Tibial nerve (tissue), 4 donors: ENCODE measurements around the gene FYCO1.

Experiments used
- EP300 ChIP-seq, 2 donors: sonication (generic); formaldehyde crosslinking; IDR thresholded peaks; one replicate each; pipeline ENCODE4 v1.6.1; 2017; ENCODE audit warnings: antibody characterized with exemption in 2 of 2, mild to moderate bottlenecking in 1 of 2
- POLR2A ChIP-seq, 2 donors: fragments of 450-650 bp; IDR thresholded peaks; one replicate each; pipeline ENCODE4 v1.6.1; 2017; ENCODE audit warnings: antibody characterized with exemption in 2 of 2, mild to moderate bottlenecking in 2 of 2, moderate library complexity in 2 of 2
- TF ChIP-seq, protein P1 (sequence below), 5 experiments: fragments of 200-600 bp in 3 of 5; fragments of 450-650 bp in 2 of 5; sonication (generic) in 3 of 5; IDR thresholded peaks; one replicate each; pipeline ENCODE4 v1.5.1; 2016 to 2019; ENCODE audit warnings: antibody characterized with exemption in 5 of 5, mild to moderate bottlenecking in 3 of 5, moderate library complexity in 2 of 5

DNA sequence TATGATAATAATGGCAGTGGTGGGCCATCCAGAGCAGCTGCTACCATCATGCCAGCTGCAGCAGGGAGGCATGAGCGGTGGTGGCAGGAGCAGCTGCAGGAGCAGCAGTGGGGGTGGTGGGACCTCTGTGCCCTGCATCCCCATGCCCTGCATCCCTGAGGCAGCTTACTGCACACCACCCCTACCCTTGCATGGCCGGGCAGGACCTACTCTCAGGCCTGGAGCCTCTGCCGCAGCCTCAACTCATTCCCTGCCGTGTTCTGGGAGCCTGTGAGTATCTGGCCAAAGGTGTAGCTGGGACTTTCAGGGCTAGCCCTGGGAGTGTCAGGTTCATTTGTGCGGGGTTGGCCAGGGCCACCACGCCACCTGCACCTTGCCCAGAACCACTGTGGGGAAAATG lies 35.0 kb upstream of the FYCO1 start:
- TF ChIP-seq, protein P1, sequence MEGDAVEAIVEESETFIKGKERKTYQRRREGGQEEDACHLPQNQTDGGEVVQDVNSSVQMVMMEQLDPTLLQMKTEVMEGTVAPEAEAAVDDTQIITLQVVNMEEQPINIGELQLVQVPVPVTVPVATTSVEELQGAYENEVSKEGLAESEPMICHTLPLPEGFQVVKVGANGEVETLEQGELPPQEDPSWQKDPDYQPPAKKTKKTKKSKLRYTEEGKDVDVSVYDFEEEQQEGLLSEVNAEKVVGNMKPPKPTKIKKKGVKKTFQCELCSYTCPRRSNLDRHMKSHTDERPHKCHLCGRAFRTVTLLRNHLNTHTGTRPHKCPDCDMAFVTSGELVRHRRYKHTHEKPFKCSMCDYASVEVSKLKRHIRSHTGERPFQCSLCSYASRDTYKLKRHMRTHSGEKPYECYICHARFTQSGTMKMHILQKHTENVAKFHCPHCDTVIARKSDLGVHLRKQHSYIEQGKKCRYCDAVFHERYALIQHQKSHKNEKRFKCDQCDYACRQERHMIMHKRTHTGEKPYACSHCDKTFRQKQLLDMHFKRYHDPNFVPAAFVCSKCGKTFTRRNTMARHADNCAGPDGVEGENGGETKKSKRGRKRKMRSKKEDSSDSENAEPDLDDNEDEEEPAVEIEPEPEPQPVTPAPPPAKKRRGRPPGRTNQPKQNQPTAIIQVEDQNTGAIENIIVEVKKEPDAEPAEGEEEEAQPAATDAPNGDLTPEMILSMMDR (IDR thresholded peaks at IDR 0.05) = no peak
- TF ChIP-seq POLR2A (IDR thresholded peaks at IDR 0.05) = no peak
- TF ChIP-seq EP300 (IDR thresholded peaks at IDR 0.05) = no peak
